ENCODE measurements around the gene DCXR.

Gene DCXR

DNA sequence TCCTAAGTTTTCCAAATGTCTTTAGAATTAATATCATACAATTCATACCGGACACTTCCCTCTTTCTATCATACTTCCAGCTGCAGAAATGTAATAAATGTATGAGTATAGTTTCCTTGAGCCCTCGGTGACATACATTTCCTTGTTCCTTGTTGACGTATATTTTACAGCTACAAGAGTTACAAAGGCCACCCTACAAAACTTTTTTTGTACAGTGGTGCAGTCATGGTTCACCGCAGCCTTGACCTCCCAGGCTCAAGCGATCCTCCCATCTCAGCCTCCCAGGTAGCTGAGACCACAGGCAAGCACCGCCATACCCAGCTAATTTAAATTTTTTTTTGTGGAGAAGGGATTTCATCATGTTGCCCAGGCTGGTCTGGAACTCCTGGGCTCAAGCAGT is 35.3 kb upstream of the DCXR start:
- no peak for DNase-seq (ENCODE audit: low read depth)

DNA sequence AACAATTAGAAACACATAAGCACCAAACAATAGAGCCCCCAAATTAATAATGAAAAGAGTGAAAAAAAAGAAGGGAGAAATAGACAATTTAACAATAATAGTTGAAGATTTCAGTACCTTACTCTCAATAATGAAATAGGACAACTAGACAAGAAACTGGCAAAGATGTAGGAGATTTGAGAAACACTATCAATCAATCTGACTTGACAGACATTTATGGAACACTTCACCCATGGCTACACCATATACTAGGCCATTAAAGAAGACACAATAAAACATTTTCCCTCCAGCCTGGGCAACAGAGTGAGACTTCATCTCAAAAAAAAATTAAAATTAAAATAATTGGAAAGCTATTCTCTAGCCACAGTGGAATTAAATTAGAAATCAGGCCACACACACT is 33.1 kb upstream of the DCXR start:
- DNase-seq (ENCODE audit: low read depth) = no peak

DNA sequence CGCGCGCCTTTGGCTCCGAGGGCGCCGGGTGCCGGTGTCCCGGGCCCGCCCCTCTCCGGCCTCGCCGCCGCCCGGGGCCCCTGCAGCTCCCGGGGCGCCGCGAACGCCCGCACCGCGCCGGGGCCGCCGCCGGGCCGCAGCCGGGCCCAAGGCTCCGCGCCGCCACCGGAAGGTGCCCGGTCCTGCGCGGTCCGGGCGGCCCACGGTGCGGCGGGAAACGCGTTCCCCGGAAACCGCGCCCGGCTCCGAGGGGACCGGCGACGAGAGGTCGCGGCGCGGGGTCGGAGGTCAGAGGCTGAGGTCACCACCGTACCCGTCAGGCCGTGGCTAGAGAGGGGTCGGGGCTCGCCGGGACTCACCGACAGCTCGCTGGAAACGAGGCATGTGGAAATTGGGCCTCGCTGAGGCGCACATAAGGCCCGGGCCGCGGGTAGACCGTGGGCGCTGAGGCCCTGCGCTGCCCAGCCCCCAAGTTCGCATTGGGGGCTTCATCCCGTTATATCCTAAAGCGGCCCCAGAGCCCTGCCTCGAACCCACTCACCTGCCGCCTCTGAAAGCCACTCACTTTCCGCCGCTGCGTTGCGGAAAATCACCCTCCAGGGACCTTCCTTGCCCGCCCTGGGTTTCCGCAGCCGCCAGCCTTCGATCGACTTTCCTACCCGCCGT is 28.3 kb upstream of the DCXR start, which contains the start of gene DUS1L:
Gene DUS1L, minus strand, starts transcription at position 167 of the 666 bp plus-strand sequence. CDS start 745 bp downstream, outside the sequence.
- peak; percentile 34 for DNase-seq (ENCODE audit: low read depth)

DNA sequence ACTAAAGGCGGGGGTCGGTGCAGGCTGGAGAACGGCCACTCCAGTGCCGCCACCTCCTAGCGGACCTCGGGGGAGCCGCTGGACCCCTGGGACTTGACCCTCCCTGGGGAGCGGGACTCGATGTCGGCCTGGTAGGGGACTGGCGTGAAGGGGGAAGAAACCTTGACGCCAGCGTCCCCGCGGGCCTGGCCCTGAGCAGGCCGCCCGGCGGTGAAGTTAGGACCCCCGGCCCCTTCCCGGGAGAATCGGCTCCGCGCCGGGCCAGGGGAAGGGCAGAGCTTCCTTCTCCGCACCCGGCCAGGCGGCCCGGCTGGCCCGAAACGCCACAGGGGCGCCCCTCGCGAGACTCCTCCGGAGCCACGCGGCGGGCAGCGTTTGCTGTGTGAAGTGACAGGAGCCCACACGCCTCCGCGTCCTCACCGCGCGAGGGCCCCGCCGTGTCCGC is 27.7 kb upstream of the DCXR start:
- DNase-seq (ENCODE audit: low read depth) = peak; percentile 29

- no peak for DNase-seq (ENCODE audit: low read depth)
Measured at GRCh38 chr17:82064433-82065192, 27.1 kb upstream of the DCXR start.

DNA sequence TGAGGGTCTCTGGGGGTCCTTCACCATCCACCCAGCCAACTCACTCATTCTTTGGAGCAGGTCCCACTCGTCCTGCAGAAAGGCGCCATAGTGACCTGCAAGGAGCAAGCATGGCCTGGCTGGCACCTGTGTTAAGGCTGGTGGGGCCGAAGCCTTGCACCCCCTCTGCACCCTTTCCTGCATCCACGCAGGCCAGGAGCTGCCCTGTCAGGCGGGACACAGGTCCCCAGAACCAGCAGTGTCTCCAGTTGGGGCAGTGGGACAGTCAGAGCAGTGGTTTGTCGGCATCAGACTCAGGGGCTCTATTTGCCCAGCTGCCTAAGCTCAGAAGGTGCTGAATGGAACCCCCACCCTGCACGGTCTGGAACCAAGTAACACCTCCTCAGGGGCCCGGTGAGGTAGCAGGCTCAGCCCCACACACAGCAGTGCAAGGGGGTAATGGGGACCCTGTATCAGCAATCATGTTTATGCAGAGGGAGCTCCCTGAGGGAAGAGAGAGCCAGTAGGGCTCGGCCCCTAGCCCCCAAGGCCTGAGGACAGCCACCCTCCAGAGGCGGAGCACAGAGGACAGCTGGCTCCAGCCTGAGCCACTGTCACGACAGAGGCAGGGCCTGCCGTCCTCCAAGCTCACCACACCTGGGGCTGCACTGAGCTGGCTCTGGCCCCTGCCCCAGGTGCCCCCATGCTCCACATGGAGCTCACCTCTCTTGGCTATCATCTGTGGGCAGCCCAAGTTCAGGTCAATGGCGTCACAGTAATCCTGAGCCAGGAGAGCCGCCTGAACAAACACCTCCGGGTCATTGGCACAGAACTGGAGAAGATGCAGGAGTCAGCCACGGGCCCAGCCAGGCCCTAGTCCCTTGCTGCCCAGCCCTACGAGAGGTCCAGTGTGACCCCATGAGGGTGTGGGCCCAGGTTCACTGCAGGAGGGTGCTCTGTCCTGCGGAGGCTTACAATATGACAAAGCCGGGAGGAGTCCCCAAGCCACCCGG is 26.2 kb upstream of the DCXR start:
- DNase-seq (ENCODE audit: low read depth) = no peak

DNA sequence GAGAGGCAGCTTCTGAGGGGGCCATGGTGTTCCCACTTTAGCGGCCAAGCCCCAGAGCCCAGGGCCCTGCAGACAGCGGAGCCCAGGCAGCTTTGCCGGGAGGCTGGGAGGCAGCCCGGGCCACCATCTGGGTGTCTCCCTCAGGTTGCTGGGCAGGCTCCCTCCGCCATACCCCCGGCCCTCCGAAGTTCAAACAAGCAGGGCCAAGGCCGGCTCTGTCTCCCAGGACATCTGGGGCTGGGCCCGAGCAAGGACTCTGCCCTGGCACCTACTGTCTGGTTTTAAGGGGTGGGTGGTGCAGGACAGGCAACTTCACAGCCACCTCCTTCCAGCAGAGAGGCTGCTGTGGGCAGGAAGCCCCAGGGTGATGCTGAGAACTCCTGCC is 25.5 kb upstream of the DCXR start:
- no peak for DNase-seq (ENCODE audit: low read depth)

GRCh38 chr17:82062076-82062983 is 24.8 kb upstream of the DCXR start:
- DNase-seq (ENCODE audit: low read depth) = no peak

DNA sequence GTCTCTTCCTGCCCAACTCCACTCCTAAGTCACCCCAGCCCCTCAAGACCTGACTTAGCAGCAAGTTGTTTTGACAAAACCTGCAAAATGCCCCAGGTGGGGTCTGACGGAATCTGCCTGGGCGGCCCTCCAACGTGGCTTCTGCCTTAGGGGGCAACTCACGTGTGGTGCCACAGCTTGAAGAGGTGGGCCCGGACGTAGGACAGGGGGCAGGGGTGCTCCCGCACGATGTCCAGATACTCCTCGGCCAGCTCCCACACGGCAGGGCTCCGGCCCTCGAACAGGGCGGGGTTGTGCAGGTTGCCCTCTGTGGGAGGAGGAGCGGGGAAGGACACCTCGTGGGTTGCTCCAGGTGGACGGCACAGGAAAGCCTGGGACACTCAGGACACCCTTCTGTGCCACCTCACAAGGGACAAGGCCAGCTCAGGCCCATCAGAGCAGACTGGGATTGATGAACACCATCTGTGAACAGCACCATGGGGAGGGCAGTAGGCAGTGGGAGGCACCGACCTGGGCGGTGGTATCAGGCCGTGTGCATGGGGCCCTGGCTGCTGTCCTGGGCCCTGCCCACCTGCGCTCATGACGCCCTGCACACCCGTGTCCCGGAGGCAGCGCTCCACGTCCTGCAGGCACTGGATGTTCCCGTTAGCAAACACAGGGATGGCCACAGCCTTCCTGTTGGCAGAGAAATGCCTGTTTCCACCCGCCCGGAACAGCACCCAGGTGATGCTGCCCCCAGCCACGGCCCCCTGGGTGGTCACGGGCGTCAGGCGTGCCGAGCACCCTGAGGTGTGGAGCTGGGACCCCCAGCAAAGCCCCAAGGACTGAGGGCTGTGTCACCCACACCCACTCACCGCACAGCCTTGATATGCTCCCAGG is 23.8 kb upstream of the DCXR start:
- DNase-seq (ENCODE audit: low read depth) = no peak

- no peak for DNase-seq (ENCODE audit: low read depth)
Measured at GRCh38 chr17:82060614-82061013, 23.1 kb upstream of the DCXR start.

GRCh38 chr17:82060001-82060380 is 22.5 kb upstream of the DCXR start:
- DNase-seq (ENCODE audit: low read depth) = no peak

GRCh38 chr17:82059272-82060000 is 21.9 kb upstream of the DCXR start:
- DNase-seq (ENCODE audit: low read depth) = no peak

- DNase-seq (ENCODE audit: low read depth) = no peak
Measured at GRCh38 chr17:82058855-82059249, 21.4 kb upstream of the DCXR start.

DNA sequence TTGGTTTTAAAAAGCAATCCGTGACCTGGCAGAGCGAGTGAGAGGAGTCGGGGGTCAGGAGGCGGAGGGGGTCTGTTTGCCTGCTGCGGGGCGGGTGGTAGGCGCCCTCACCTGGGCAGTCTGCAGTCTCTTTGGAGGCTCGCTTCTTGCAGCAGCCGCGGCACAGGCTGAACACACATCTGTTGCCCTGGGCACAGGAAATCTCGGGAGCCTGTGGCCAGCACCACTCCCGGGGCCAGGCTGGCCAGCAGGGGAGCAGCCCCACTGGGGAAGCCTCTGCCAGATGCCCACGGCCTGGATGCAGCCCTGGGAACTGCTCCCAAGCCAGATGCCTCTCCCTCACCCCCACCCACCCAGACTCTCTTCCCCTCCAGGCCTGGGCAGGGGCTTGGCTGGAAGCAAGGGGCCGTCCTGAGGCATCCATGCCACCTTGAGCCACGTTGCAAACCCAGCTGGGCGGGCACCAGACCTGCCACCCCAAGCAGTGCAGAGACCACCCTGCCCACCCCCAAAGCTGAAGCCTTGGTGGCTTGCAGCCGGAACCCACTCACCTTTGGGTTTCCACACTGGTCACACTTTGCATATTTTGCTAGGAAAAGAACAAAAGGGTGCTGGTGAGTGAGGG is 20.8 kb upstream of the DCXR start:
- DNase-seq (ENCODE audit: low read depth) = no peak

DNA sequence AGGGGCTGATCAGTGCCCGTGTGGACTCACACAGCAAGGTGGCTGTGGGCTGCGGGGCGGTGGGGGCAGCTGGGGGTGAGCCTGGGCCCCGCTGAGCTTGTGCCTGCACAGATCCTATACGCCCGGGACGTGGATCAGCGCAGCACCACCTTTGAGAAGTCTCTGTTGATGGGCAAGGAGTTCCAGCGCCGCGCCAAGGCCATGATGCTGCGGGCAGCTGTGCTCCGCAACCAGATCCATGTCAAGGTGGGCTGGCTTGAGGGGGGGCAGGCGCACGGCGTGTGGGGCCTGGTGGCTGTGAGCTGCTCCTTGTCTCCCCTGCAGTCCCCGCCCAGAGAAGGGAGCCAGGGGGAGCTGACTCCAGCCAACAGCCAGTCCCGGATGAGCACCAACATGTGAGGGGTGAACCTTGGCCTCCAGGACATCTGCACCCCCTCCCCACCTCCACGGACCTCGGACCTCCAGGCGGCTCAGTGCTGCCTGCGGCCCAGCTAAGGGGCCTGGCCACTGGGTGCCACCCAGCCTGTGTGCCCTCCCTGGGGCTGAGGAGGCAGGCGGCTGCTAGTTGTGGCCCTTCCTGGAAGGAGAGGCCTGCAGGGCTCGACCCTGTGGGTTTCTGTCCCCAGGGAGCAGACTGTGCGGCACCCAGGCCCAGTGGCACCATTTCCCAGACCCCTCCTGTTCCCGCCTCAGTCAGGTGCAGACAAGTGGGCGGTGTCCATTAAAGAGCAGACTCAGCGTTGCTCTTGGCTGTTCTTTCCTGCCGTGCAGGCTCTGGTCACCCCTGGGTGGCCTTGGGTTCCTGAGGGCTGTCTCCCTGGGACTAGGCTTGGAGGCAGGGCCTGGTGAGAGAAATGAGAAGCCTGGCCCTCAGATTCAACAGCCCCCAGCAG is 19.5 kb upstream of the DCXR start:
- no peak for DNase-seq (ENCODE audit: low read depth)

GRCh38 chr17:82055965-82056728 is 18.6 kb upstream of the DCXR start:
- DNase-seq (ENCODE audit: low read depth) = no peak
